ENCODE measurements around the gene PRIMA1.

The PRIMA1 gene

GRCh38 chr14:93725993-93726392, 62.3 kb downstream of the PRIMA1 start:
- H3K4me3 ChIP-seq (ENCODE audit: low read length), result no peak overlapping the region
- H3K9ac ChIP-seq (ENCODE audit: low read depth, low read length), result no peak overlapping the region
- peaks cover 14% of the 10 kb centered on the region for H3K9me3 ChIP-seq (replicated peaks; ENCODE audit: low read length)
- no peaks in the 10 kb centered on the region for H3K4me1 ChIP-seq (ENCODE audit: control insufficient read depth, insufficient read depth, low read length)
- H3K36me3 ChIP-seq (ENCODE audit: insufficient read depth, low read length), result no peaks in the 10 kb centered on the region
- H3K27me3 ChIP-seq (ENCODE audit: control insufficient read depth, insufficient read depth, low read length), result no peaks in the 10 kb centered on the region
- no peak overlapping the region for H3K4me2 ChIP-seq (ENCODE audit: low read length)

GRCh38 chr14:93725002-93725582, 63.2 kb downstream of the PRIMA1 start:
- Histone ChIP-seq H3K9ac (ENCODE audit: low read depth, low read length) (no peak overlapping the region), H3K36me3 (ENCODE audit: insufficient read depth, low read length) (no peaks in the 10 kb centered on the region), H3K4me2 (ENCODE audit: low read length) (no peak overlapping the region), H3K4me3 (ENCODE audit: low read length) (no peak overlapping the region), H3K27me3 (ENCODE audit: control insufficient read depth, insufficient read depth, low read length) (no peaks in the 10 kb centered on the region), H3K9me3 (replicated peaks; ENCODE audit: low read length) (peaks cover 12% of the 10 kb centered on the region), H3K4me1 (ENCODE audit: control insufficient read depth, insufficient read depth, low read length) (no peaks in the 10 kb centered on the region)

GRCh38 chr14:93723001-93723400, 65.3 kb downstream of the PRIMA1 start:
- H3K27me3 ChIP-seq (ENCODE audit: control insufficient read depth, insufficient read depth, low read length), result no peaks in the 10 kb centered on the region
- no peak overlapping the region for H3K4me3 ChIP-seq (ENCODE audit: low read length)
- H3K36me3 ChIP-seq (ENCODE audit: insufficient read depth, low read length), result no peaks in the 10 kb centered on the region
- no peaks in the 10 kb centered on the region for H3K4me1 ChIP-seq (ENCODE audit: control insufficient read depth, insufficient read depth, low read length)
- peaks cover 10% of the 10 kb centered on the region for H3K9me3 ChIP-seq (replicated peaks; ENCODE audit: low read length)
- H3K9ac ChIP-seq (ENCODE audit: low read depth, low read length), result no peak overlapping the region
- no peak overlapping the region for H3K4me2 ChIP-seq (ENCODE audit: low read length)

GRCh38 chr14:93720981-93721483, 67.3 kb downstream of the PRIMA1 start:
- no peak overlapping the region for H3K4me3 ChIP-seq (ENCODE audit: low read length)
- H3K4me2 ChIP-seq (ENCODE audit: low read length), result no peak overlapping the region
- no peaks in the 10 kb centered on the region for H3K27me3 ChIP-seq (ENCODE audit: control insufficient read depth, insufficient read depth, low read length)
- no peaks in the 10 kb centered on the region for H3K4me1 ChIP-seq (ENCODE audit: control insufficient read depth, insufficient read depth, low read length)
- H3K36me3 ChIP-seq (ENCODE audit: insufficient read depth, low read length), result no peaks in the 10 kb centered on the region
- H3K9me3 ChIP-seq (replicated peaks; ENCODE audit: low read length), result peaks cover 7% of the 10 kb centered on the region
- H3K9ac ChIP-seq (ENCODE audit: low read depth, low read length), result no peak overlapping the region

- Histone ChIP-seq H3K4me3 (ENCODE audit: low read length) (no peak overlapping the region), H3K27me3 (ENCODE audit: control insufficient read depth, insufficient read depth, low read length) (no peaks in the 10 kb centered on the region), H3K4me1 (ENCODE audit: control insufficient read depth, insufficient read depth, low read length) (no peaks in the 10 kb centered on the region), H3K9me3 (replicated peaks; ENCODE audit: low read length) (peaks cover 7% of the 10 kb centered on the region), H3K36me3 (ENCODE audit: insufficient read depth, low read length) (no peaks in the 10 kb centered on the region), H3K9ac (ENCODE audit: low read depth, low read length) (no peak overlapping the region), H3K4me2 (ENCODE audit: low read length) (no peak overlapping the region)
These were observed 68.0 kb downstream of the PRIMA1 start for GRCh38 chr14:93720076-93720815.

- Histone ChIP-seq H3K4me3 (ENCODE audit: low read length) (no peak overlapping the region), H3K36me3 (ENCODE audit: insufficient read depth, low read length) (no peaks in the 10 kb centered on the region), H3K27me3 (ENCODE audit: control insufficient read depth, insufficient read depth, low read length) (no peaks in the 10 kb centered on the region), H3K9me3 (replicated peaks; ENCODE audit: low read length) (peaks cover 7% of the 10 kb centered on the region), H3K4me2 (ENCODE audit: low read length) (no peak overlapping the region), H3K4me1 (ENCODE audit: control insufficient read depth, insufficient read depth, low read length) (no peaks in the 10 kb centered on the region), H3K9ac (ENCODE audit: low read depth, low read length) (no peak overlapping the region)
These were observed 69.0 kb downstream of the PRIMA1 start for GRCh38 chr14:93719256-93719655.

- Histone ChIP-seq H3K36me3 (ENCODE audit: insufficient read depth, low read length) (no peaks in the 10 kb centered on the region), H3K9me3 (replicated peaks; ENCODE audit: low read length) (peaks cover 7% of the 10 kb centered on the region), H3K27me3 (ENCODE audit: control insufficient read depth, insufficient read depth, low read length) (no peaks in the 10 kb centered on the region), H3K4me1 (ENCODE audit: control insufficient read depth, insufficient read depth, low read length) (no peaks in the 10 kb centered on the region), H3K4me2 (ENCODE audit: low read length) (no peak overlapping the region), H3K4me3 (ENCODE audit: low read length) (no peak overlapping the region), H3K9ac (ENCODE audit: low read depth, low read length) (no peak overlapping the region)
These were observed 70.5 kb downstream of the PRIMA1 start for GRCh38 chr14:93717668-93718320.

- no peak overlapping the region for H3K4me3 ChIP-seq (ENCODE audit: low read length)
These were observed 71.3 kb downstream of the PRIMA1 start for GRCh38 chr14:93716746-93717667.

GRCh38 chr14:93716002-93716745, 72.1 kb downstream of the PRIMA1 start:
- Histone ChIP-seq H3K36me3 (ENCODE audit: insufficient read depth, low read length) (no peaks in the 10 kb centered on the region), H3K27me3 (ENCODE audit: control insufficient read depth, insufficient read depth, low read length) (no peaks in the 10 kb centered on the region), H3K4me2 (ENCODE audit: low read length) (no peak overlapping the region), H3K9me3 (replicated peaks; ENCODE audit: low read length) (peaks cover 4% of the 10 kb centered on the region), H3K4me1 (ENCODE audit: control insufficient read depth, insufficient read depth, low read length) (no peaks in the 10 kb centered on the region), H3K4me3 (ENCODE audit: low read length) (no peak overlapping the region), H3K9ac (ENCODE audit: low read depth, low read length) (no peak overlapping the region)

More at GRCh38 chr14:93716746-93717667, 71.3 kb downstream of the PRIMA1 start:
- Histone ChIP-seq H3K36me3 (ENCODE audit: insufficient read depth, low read length) (no peaks in the 10 kb centered on the region), H3K9ac (ENCODE audit: low read depth, low read length) (no peak overlapping the region), H3K4me1 (ENCODE audit: control insufficient read depth, insufficient read depth, low read length) (no peaks in the 10 kb centered on the region), H3K4me2 (ENCODE audit: low read length) (no peak overlapping the region), H3K27me3 (ENCODE audit: control insufficient read depth, insufficient read depth, low read length) (no peaks in the 10 kb centered on the region), H3K9me3 (replicated peaks; ENCODE audit: low read length) (peaks cover 7% of the 10 kb centered on the region)

- Histone ChIP-seq H3K9me3 (replicated peaks; ENCODE audit: low read length) (peaks cover 4% of the 10 kb centered on the region), H3K4me3 (ENCODE audit: low read length) (no peak overlapping the region), H3K36me3 (ENCODE audit: insufficient read depth, low read length) (no peaks in the 10 kb centered on the region), H3K4me1 (ENCODE audit: control insufficient read depth, insufficient read depth, low read length) (no peaks in the 10 kb centered on the region), H3K4me2 (ENCODE audit: low read length) (no peak overlapping the region), H3K27me3 (ENCODE audit: control insufficient read depth, insufficient read depth, low read length) (no peaks in the 10 kb centered on the region), H3K9ac (ENCODE audit: low read depth, low read length) (no peak overlapping the region)
These were observed 72.9 kb downstream of the PRIMA1 start for GRCh38 chr14:93715279-93715927.
